SK-N-SH treated with all-trans-retinoic acid at 6 μM for 48 hours (cell line): ENCODE data around the gene TRIM24.

ENCODE experiments used
- ARNTL ChIP-seq: fragments of 450-650 bp; formaldehyde crosslinking; IDR thresholded peaks from 2 replicates; pipeline ENCODE4 v1.5.0; 2020; ENCODE audit warnings: low read depth, mild to moderate bottlenecking, moderate library complexity, borderline replicate concordance
- BACH2 ChIP-seq: fragments of 250-450 bp; sonication (Bioruptor Pico); IDR thresholded peaks from 2 replicates; pipeline ENCODE4 v1.9.0; 2021; ENCODE audit warnings: mild to moderate bottlenecking, borderline replicate concordance
- CSDC2 ChIP-seq: fragments of 250-450 bp; sonication (Bioruptor Pico); IDR thresholded peaks from 2 replicates; pipeline ENCODE4 v1.5.0; 2020; ENCODE audit warnings: mild to moderate bottlenecking, moderate library complexity
- ESRRG ChIP-seq: fragments of 250-450 bp; sonication (Bioruptor Pico); IDR thresholded peaks from 2 replicates; pipeline ENCODE4 v1.6.1; 2021; ENCODE audit warnings: mild to moderate bottlenecking
- SNAI2 ChIP-seq: fragments of 250-450 bp; sonication (Bioruptor Pico); IDR thresholded peaks from 2 replicates; pipeline ENCODE4 v1.5.0; 2020; ENCODE audit warnings: mild to moderate bottlenecking, moderate library complexity
- TOX ChIP-seq: fragments of 250-450 bp; sonication (Bioruptor Pico); IDR thresholded peaks from 2 replicates; pipeline ENCODE4 v1.8.0; 2021; ENCODE audit warnings: mild to moderate bottlenecking, moderate library complexity, borderline replicate concordance
- ZC3H10 ChIP-seq: fragments of 250-450 bp; sonication (Bioruptor Pico); IDR thresholded peaks from 2 replicates; pipeline ENCODE4 v1.5.1; 2021; ENCODE audit warnings: mild to moderate bottlenecking, moderate library complexity
- ZFP3 ChIP-seq: fragments of 250-450 bp; sonication (Bioruptor Pico); IDR thresholded peaks from 2 replicates; pipeline ENCODE4 v1.5.0; 2020; ENCODE audit warnings: mild to moderate bottlenecking, moderate library complexity
- ZFP30 ChIP-seq: fragments of 450-650 bp; formaldehyde crosslinking; IDR thresholded peaks from 2 replicates; pipeline ENCODE4 v1.5.0; 2022; ENCODE audit warnings: mild to moderate bottlenecking, moderate library complexity
- ZNF8 ChIP-seq: fragments of 450-650 bp; formaldehyde crosslinking; IDR thresholded peaks from 2 replicates; pipeline ENCODE4 v1.5.0; 2020; ENCODE audit warnings: mild to moderate bottlenecking, moderate library complexity
- TF ChIP-seq, protein P1 (sequence below): fragments of 250-450 bp; sonication (Bioruptor Pico); IDR thresholded peaks from 2 replicates; pipeline ENCODE4 v1.5.1; 2020; ENCODE audit warnings: low read depth, mild to moderate bottlenecking, moderate library complexity

DNA sequence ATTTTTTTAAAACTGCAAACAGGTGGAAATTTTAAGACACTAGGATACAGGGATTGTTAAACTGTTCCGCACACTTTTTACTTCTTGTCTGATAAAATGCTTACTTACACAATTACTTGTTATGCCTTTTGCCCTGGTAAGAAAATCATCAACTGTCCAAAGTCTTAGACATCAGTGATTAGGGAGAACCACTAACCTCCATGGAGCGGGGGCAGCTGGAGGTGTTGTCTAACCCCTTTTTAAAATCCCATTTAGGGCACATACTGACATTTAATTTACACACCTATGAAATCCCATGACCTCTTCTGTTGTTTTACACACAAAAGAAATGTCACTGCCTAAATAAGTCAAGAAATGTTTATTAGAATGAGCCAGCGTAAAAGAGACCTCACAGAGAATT, 65.7 kb downstream of the TRIM24 start:
- TF ChIP-seq ZFP3 (CRISPR knock-in tag) = no peak
- TF ChIP-seq ZC3H10 (CRISPR knock-in tag) = no peak
- TF ChIP-seq TOX (CRISPR knock-in tag) = no peak
- no peak for TF ChIP-seq ZNF8 (CRISPR knock-in tag)
- no peak for TF ChIP-seq SNAI2 (CRISPR knock-in tag)
- TF ChIP-seq CSDC2 (CRISPR knock-in tag) = no peak
- no peak for TF ChIP-seq ARNTL (CRISPR knock-in tag)
- no peak for TF ChIP-seq ZFP30
- TF ChIP-seq ESRRG (CRISPR knock-in tag) = no peak
- TF ChIP-seq, protein P1, sequence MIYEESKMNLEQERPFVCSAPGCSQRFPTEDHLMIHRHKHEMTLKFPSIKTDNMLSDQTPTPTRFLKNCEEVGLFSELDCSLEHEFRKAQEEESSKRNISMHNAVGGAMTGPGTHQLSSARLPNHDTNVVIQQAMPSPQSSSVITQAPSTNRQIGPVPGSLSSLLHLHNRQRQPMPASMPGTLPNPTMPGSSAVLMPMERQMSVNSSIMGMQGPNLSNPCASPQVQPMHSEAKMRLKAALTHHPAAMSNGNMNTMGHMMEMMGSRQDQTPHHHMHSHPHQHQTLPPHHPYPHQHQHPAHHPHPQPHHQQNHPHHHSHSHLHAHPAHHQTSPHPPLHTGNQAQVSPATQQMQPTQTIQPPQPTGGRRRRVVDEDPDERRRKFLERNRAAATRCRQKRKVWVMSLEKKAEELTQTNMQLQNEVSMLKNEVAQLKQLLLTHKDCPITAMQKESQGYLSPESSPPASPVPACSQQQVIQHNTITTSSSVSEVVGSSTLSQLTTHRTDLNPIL (CRISPR knock-in tag) = no peak
- no peak for TF ChIP-seq BACH2 (CRISPR knock-in tag)
